GM18508 (cell line): ENCODE measurements around the gene SOCS1.

Experiments used
- ATAC-seq: cut with Tn5 transposase; IDR thresholded peaks from one replicate; pipeline ENCODE4 v1.9.1; 2021; ENCODE audit warnings: moderate number of reproducible peaks; ENCODE audit not compliant: insufficient read depth, unreplicated experiment

The SOCS1 gene

DNA sequence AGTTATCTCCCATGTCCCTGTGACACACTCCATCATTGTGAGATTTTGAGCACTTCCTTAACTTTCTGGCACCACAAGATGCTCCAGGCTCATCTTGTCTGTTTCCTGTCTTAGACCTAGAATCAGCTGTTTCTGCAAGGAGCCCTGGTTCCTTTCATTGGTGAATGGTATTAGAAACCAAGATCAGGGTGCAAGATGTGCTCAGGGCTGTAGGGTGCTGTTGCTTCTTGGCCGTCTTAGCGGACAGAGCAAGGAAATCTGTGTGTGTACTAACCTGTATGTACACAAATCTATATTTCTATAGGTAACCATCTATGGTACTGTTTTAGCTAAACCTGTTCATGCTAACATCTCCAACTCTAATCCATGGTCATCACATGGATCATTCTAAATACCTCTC, 33.2 kb upstream of the SOCS1 start:
- no peak for ATAC-seq

DNA sequence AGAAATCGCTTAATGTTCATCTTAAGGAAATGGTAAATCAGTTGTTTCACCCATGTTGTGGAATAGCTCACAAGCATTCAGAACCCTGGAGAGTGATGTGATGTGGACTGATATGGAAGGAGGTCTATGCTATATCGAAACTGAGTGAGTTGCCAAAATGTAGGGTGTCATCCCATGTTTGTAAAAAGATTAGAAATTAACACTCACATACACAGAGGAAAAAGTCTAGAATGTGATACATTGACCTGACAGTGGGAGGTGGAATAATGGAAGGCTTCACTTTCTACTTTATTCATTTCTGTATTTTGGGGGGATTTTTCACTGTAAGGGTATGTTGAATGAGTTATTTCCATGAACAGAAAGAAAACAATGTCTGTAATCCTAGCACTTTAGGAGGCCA, 29.8 kb upstream of the SOCS1 start:
- ATAC-seq = no peak

DNA sequence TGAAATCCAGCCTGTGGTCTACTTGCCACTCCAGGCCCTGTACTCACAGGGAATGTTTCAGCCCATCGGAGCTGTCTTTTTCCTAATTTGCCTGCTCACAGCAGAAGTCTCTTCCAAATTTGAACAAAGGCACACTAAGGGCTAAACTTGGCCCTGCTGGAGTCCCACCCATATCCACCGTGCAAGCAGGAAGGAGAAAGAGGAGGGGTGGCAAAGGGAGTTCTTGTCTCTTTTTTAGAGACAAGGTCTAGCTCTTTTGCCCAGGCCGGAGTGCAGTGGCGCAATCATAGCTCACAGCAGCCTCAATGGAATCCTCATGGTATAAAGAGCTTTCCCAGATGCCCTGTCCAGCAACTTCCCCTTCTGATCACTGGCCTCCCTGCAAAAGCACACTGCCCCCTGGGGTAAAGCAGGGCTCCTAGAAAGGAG, 27.8 kb upstream of the SOCS1 start:
- ATAC-seq = no peak

DNA sequence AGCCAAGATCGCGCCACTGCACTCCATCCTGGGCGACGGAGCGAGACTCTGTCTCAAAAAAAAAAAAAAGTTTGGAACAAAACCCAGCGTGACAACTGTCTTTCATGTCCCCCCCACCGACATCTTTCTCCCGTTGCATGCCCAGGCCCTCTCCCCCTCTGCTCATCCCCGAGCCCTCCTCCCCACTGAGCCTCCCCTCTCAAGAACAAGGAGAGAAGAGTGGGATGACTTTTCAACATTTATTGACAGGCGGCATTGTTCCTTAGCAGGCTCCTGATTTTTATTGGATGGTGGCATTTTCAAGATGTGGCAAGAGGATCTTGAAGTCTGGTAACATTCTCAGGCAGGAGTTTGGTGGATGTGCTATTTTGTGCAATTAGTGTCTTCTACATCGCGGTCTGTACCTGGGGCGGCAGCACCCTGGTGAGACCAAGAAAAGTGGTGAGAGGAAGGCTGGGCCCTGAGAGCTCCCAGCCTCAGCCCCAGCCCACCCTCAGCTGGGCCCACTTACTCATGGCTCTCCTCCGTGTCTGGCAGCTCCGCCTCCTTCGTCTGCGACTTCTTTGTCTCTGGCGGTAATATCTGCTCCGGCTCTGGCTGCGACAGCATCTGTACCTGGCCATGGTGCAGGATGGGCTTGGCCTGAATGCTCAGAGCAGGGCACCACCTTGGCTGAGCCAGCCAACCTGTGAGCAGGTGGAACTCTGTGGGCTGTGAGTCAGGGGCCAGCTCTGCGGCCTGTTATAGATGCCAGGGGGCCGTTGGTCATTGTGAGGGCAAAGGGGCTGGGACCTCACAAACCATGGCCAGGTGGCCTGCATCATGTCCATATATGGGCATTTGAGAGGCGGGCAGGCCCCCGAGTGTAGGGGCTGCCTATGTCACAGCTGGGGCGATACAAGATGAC, 24.9 kb upstream of the SOCS1 start, which contains the start of gene PRM1:
Gene PRM1 (minus strand): TSS at position 715 of the 907 bp plus-strand sequence. CDS start 92 bp downstream, at position 623.
- no peak for ATAC-seq

DNA sequence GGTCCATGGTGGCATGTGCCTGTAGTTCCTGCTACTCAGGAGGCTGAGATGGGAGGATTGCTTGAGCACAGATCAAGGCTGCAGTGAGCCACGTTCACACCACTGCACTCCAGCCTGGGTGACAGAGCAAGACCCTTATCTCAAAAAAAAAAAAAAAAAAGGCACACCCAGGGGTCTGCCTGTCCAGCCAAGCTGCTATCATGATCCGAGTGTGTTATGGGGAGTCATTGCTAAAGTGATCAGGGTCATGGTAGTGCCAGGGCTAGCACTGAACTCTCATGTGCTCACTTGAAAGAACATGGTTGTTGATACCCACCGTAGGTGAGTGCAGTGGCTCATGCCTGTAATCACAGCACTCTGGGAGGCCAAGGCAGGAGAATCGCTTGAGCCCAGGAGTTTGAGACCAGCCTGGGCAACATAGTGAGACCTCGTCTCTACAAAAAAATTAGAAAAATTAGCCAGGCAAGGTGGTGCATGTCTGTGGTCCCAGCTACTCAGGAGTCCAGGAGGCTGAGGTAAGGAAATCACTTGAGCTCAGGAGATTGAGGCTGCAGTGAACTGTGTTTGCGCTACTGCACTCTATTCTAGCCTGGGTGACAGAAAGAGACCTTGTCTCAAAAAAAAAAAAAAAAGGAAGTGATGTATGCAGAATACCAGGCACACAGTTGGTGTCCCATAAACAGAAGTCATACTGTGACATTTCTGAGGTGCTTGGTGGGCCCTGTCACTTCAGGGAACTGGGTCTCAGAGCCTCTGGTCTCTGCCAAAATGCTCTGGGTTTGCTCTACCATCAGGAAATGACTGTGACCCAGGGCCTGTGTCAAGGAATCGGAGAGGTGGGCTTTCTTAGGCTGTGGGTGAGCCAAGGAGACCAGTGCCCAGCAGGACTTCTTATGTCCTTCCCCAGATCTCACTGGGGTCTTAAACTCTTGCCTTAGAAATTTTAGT, 23.0 kb upstream of the SOCS1 start:
- ATAC-seq = no peak

DNA sequence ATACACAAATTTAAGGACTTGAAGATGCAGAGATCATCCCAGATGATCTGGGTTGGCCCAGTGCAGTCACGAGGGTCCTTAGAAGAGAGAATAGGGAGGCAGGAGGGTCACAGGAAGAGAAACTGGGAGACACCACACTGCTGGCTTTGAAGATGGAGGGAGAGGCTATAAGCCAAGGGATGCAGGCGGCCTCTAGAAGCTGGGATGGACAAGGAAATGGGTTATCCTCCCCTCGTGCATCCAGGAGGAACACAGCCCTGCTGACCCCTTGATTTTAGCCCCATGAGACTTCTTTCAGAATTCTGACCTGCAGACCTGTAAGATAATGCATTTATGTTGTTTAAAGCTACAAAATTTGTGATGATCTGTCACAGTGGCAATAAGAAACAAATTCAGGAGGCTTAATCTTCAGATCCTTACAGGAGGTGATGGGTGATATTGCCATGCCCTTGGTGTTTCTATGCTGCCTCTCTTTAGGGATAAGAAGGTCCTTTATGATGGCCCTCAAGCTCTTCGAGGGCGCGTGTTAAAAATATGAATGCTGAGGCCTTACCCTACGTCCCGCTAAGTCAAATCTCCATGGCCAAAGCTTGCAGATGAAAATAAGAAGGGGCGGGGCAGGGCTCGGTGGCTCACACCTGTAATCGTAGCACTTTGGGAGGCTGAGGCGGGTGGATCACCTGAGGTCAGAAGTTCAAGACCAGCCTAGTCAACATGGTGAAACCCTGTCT, 21.8 kb upstream of the SOCS1 start:
- ATAC-seq = no peak

DNA sequence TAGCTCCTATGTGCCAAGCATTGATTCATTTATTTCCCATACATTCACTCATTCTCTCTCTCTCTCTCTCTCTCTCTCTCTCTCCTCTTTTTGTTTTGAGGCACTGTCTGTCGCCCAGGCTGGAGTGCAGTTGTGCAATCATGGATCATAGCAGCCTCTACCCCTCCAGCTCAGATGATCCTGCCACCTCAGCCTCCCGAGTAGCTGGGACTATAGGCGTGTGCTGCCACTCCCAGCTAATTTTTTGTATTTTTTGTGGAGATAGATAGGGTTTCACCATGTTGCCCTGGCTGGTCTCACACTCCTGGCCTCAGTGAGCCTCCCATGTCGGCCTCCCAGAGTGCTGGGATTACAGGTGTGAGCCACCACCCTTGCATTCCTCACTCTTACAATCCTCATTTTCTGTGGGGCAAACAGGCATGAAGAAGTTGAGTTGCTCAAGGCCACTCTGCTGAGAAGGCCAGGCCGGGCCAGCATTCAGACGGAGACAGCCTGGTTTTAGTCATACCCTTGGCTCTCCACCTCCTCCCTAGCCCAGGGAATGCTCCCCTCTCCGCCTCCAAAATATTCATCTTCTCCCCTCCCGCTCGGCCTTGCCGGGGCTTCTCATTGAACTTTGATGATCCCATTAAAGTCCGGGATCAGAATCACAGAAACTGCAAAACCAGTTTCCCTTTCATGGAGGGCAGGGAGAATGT, 21.0 kb upstream of the SOCS1 start:
- no peak for ATAC-seq

DNA sequence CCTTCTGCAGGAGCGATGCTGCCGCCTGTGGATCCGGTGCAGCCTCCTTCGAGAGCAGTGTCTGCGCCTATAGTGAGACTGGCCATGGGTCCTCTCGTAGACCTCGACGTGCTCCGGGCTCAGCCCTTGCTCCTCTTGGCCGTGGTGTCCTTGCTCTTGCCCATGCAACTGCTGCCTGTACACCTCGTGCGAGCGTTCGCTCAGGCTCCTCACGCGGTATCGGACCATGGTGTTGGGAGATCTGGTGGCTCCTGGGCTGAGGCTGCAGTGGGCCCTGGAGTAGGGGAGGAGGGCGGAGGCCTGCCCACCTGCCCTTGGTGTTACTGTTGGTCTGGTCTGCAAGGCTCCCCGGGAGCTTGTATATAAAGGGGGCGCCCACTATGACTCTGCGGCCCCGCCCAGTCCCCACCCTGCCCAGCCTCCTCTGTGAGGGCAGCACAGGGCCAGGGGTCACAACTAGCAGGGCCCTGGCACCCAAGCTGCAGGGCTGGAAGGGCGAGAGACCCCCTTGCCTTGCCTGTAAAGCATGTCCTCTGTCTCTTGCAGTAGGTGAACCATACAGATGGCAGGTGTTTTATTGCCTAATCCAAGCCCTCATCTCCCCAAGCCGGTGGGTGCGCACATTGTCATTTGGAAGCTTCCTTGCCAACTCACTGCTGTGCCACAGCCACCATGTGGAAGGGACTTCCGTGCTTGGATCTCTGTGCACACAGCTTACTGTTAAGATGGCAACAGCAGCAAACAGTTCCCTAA, 20.3 kb upstream of the SOCS1 start, which contains the start of gene PRM2:
Gene PRM2 (minus strand): TSS at position 338 of the 753 bp plus-strand sequence. CDS start 110 bp downstream, at position 228.
- no peak for ATAC-seq

DNA sequence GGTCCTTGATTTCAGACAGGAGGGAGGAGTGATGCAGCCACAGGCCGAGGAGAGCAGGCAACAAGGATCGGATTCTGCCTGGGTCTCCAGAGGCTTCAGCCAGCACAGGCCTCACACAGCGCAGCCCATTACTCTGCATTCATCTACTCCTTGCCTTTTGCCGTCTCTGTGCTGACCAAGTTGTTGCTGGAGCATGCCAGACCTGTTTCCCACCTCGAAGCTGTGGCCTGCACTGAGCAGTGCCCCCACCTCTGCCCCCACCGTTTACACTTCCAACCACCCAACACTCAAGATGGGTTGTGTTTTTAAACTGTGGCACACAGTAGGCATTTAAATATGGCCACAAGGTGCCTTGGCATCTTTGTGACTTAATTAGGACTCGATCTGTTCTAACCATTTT, 19.0 kb upstream of the SOCS1 start:
- ATAC-seq = no peak

DNA sequence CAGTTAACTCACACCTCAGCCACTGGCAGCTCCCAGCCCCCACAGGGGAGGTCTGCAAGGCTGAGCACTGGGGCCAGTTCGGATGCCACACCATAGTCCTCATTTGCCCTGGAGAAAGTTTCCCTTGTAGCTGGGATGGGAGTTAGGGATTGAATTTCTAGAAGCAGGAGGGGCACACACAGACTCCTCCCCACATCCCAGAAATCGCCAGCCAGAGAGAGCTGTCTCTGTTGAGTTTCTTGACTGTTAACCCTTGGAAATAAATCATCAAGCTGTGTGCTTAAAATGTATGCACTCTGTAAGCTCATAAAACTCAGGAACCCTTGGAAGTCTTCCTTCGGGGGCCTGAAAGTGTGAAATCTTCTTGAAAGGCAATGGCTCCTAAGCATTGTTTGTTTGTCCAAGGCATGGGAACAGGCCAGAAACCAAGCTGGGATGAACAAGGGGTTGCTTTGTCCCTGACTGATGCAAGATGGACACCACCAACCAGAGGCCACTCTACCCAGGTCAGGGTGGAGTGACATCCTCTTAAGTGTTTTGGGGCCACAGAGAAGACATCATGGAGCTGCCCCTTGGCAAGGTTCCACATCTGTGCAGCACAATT, 17.8 kb upstream of the SOCS1 start:
- no peak for ATAC-seq

DNA sequence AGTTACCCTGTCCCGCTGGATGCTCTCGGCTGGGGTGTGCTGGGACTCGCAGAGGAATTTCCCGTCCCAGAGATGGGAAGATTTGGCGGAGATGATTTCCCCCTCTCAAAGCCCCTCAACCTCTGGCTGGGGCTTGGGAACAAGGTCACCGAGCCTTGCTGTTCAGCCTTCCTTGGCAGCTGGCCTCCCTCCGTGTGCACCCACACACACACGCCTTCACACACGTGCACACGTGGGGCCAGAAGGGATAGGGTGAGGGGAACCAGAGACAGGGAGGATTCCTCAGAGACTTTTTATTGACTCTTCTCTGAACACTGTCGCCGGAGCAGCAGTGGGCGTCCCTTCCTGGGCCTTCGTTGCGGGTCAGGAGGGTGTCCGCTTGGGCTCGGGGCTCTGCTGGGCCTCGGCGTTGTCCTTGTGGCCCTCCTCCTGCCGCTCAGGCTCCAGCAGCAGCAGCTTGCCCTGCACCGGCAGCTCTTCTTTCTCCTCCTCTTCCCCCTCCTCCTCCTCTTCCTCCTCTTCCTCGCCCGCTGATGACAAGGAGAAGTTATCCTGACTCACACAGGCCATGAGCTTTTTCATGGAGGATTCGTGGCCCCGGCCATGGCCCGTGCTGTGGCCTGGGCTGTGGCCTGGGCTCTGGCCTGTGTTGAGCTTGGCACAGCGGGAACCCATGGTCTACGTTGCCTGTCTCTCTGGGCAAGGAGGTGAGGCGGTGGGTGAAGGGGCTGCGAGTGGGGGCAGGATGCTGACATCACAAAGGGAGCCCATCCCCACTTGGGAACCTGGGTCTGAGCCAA, 17.1 kb upstream of the SOCS1 start, which contains the start of gene PRM3:
Gene PRM3 (minus strand): TSS at position 709 of the 800 bp plus-strand sequence. CDS start 34 bp downstream, at position 675.
- no peak for ATAC-seq

DNA sequence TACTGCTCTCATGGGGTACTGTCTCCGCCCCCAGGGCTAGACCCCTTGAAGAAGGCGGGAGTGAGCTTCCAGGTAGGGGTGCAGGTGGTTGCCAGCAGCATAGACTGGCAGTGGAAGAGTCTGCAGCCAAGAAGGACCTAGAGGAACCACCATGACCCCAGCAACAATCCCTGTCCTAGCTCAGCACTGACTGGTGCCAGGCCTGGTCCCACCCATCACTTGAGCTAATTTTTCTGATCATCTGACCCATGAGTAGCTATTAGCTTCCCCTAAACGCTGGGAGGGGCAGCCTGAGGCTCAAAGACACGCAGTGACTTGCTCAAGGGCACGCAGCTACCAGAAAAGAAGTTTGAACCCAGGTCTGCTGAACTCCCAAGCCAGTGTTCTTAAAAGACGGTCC, 16.5 kb upstream of the SOCS1 start:
- no peak for ATAC-seq

DNA sequence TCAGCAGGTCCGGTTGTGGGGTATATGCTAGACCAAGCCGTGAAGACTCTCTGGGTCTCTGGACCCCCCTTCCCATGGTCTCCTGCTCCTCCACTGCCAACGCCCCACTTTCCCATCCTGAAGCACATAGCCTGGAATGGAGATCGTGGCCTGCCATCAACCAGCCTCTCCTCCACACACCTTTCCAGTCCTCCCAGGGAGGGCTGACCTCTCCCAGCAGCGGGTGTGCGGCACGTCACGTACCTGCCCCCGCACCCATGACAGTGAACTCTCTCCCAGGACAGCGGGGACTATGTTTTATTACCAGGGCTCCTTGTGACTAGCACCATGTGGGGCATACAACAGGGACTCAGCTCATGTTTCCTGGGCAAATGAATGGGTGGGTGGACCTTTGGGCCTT, 15.6 kb upstream of the SOCS1 start:
- ATAC-seq = no peak

DNA sequence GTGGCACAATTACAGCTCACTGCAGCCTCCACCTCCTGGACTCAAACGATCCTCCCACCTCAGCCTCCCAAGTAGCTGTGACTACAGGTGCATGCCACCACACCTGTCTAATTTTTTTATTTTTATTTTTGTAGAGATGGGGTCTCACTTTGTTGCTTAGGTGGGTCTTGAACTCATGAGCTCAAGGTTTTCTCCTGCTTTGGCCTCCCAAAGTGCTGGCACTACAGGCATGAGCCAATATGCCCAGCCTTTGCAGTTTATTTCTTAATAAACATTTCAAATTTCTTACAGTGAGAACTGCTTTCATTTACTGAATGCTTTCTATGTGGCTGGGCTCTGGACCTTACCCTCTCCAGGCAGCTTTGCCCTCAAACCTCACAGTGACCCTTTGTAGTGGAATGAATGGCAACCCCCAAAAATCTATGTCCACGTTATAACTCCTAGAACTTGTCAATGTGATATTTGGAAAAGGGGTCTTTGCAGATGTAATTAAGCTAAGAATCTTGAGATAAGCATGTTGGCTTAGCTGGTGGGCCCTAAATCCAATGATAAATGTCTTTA, 14.7 kb upstream of the SOCS1 start:
- ATAC-seq = no peak

DNA sequence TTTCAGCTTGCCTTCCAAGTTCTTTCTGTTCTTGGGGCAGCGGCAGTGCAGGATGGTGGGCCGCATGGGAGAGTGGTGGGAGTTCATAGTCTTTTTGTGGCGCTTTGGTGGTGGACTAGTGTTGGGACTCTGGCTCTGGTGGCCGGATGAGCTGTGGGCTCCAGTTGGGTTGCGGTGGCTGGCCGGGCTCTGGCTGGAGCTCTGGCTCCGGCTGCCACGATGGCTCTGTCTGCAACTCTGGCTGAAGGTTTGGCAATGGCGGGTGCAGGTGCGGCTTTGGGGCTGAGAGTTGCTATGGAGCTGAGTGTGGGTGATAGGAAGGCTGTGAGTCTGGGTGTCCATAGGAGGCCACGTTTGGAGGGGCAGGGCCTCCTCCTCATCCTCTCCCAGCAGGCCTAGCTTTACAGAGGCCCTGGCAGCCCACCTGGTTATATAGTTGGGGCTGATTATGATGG, 12.9 kb upstream of the SOCS1 start, which contains the start of gene TNP2:
Gene TNP2 (minus strand): TSS at position 405 of the 455 bp plus-strand sequence. CDS start 63 bp downstream, at position 342.
- ATAC-seq = no peak

DNA sequence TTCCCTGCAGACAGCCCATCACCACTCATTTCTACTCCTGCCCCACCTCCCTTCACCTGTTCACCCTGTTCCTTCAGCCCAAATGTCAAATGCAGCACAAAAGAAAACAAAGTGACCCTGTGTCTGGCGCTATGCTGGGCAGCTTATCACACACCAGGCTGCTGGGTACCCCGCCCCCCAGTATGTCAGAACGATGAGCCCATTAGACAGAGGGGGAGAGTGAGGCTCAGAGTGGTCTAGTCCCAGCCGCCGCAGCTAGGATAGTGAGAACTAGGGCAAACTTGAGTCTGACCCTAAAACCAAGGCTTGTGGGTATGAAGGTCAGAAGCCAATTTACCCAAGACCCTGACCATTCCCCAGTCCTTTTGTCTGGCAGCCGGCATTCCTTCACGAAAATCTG, 9.1 kb upstream of the SOCS1 start:
- ATAC-seq = no peak
